Vagina (tissue), 2 donors: ENCODE results near the gene PRR30.

ENCODE experiments used
- POLR2AphosphoS5 ChIP-seq, 2 donors: sonication (generic); formaldehyde crosslinking; IDR thresholded peaks; one replicate each; pipeline ENCODE4 v1.9.0; 2017; ENCODE audit warnings: antibody characterized with exemption in 2 of 2, mild to moderate bottlenecking in 2 of 2, low read depth in 1 of 2; ENCODE audit not compliant: insufficient read depth in 1 of 2
- TF ChIP-seq, protein P1 (sequence below), 3 experiments: fragments of 450-650 bp in 2 of 3; fragments of 200-600 bp in 1 of 3; sonication (generic) in 1 of 3; IDR thresholded peaks; one replicate each; pipeline ENCODE4 v1.5.1; 2017 to 2019; ENCODE audit warnings: antibody characterized with exemption in 3 of 3, mild to moderate bottlenecking in 2 of 3, moderate library complexity in 2 of 3

GRCh38 chr2:27158468-27158867 lies 19.3 kb upstream of the PRR30 start:
- TF ChIP-seq, protein P1, sequence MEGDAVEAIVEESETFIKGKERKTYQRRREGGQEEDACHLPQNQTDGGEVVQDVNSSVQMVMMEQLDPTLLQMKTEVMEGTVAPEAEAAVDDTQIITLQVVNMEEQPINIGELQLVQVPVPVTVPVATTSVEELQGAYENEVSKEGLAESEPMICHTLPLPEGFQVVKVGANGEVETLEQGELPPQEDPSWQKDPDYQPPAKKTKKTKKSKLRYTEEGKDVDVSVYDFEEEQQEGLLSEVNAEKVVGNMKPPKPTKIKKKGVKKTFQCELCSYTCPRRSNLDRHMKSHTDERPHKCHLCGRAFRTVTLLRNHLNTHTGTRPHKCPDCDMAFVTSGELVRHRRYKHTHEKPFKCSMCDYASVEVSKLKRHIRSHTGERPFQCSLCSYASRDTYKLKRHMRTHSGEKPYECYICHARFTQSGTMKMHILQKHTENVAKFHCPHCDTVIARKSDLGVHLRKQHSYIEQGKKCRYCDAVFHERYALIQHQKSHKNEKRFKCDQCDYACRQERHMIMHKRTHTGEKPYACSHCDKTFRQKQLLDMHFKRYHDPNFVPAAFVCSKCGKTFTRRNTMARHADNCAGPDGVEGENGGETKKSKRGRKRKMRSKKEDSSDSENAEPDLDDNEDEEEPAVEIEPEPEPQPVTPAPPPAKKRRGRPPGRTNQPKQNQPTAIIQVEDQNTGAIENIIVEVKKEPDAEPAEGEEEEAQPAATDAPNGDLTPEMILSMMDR (IDR thresholded peaks at IDR 0.05), result no peak
- no peak for TF ChIP-seq POLR2AphosphoS5 (IDR thresholded peaks at IDR 0.05; ENCODE audit: insufficient read depth in 1 of 2, low read depth in 1 of 2)
